PC-9 (cell line): ENCODE results near the gene NUCB1. TPM values are rescaled to one million over a fixed set of nuclear protein-coding genes. Genes with fewer than 3 reads are reported as not detected.

ENCODE experiments used
- BruUV-seq: library from RNA; stranded (reverse); fragments of 400-500 nt; replicated peaks from 2 replicates; lab custom pipeline; 2021; lab: Mats Ljungman, UMichigan
- CTCF ChIA-PET: fragments of 300-600 bp; sonication (Branson Sonifier 250); formaldehyde crosslinking; loops from one replicate; lab custom pipeline; 2022; ENCODE audit warnings: antibody characterized with exemption; lab: Charles Lee
- POLR2A ChIA-PET: fragments of 300-600 bp; sonication (Branson Sonifier 250); formaldehyde crosslinking; loops from one replicate; lab custom pipeline; 2022; ENCODE audit warnings: antibody characterized with exemption; ENCODE audit not compliant: unreplicated experiment; lab: Charles Lee
- DNase-seq, 2 experiments: peaks; one replicate each; pipeline versions ENCODE4 v3.0.0 to v3.0.0-alpha.2; 2015 to 2022; ENCODE audit warnings: mixed read lengths in 1 of 2
- H2AFZ ChIP-seq: fragments of 200-600 bp; sonication (generic); 2 replicates; pipeline ENCODE4 v1.8.1; 2017; ENCODE audit warnings: antibody characterized with exemption
- H3F3A ChIP-seq: fragments of 200-600 bp; sonication (generic); 2 replicates; pipeline ENCODE4 v1.8.1; 2017; ENCODE audit warnings: antibody characterized with exemption, mild to moderate bottlenecking, low read depth; ENCODE audit not compliant: insufficient read depth
- H3K27ac ChIP-seq: fragments of 200-600 bp; sonication (generic); 2 replicates; pipeline ENCODE4 v1.6.1; 2016; ENCODE audit warnings: mixed run types
- H3K27me3 ChIP-seq: fragments of 200-600 bp; sonication (generic); 2 replicates; pipeline ENCODE4 v1.6.1; 2016; ENCODE audit warnings: low read depth, mixed run types; ENCODE audit not compliant: insufficient read depth
- H3K36me3 ChIP-seq: fragments of 200-600 bp; sonication (generic); 2 replicates; pipeline ENCODE4 v1.6.1; 2016; ENCODE audit warnings: low read depth, mixed run types
- H3K4me1 ChIP-seq: fragments of 200-600 bp; sonication (generic); replicated peaks from 2 replicates; pipeline ENCODE4 v1.6.1; 2016; ENCODE audit warnings: mixed run types; ENCODE audit not compliant: insufficient read depth
- H3K4me2 ChIP-seq: fragments of 200-600 bp; sonication (generic); 2 replicates; pipeline ENCODE4 v1.6.1; 2017; ENCODE audit warnings: mixed run types
- H3K4me3 ChIP-seq: fragments of 200-600 bp; sonication (generic); 2 replicates; pipeline ENCODE4 v1.6.1; 2016; ENCODE audit warnings: mixed run types
- H3K79me2 ChIP-seq: fragments of 200-600 bp; sonication (generic); 2 replicates; pipeline ENCODE4 v1.6.1; 2017; ENCODE audit warnings: low read depth, mixed run types
- H3K9me2 ChIP-seq: fragments of 200-600 bp; sonication (generic); 2 replicates; pipeline ENCODE4 v1.8.1; 2017; ENCODE audit warnings: mild to moderate bottlenecking; ENCODE audit not compliant: insufficient read depth
- H3K9me3 ChIP-seq: fragments of 200-600 bp; sonication (generic); 2 replicates; pipeline ENCODE4 v1.8.1; 2016; ENCODE audit warnings: low read depth; ENCODE audit not compliant: insufficient read depth
- H4K20me1 ChIP-seq: fragments of 200-600 bp; sonication (generic); 2 replicates; pipeline ENCODE4 v1.8.1; 2017; ENCODE audit not compliant: insufficient read depth
- CTCF ChIP-seq: fragments of 200-600 bp; sonication (generic); conservative IDR thresholded peaks from 2 replicates; pipeline ENCODE4 v1.6.1; 2017; ENCODE audit warnings: mixed run types, antibody characterized with exemption, mild to moderate bottlenecking, moderate library complexity
- EZH2 ChIP-seq: fragments of 200-600 bp; sonication (generic); IDR thresholded peaks from 2 replicates; pipeline ENCODE4 v1.8.0; 2017; ENCODE audit warnings: antibody characterized with exemption, low read depth
- intact Hi-C: fragments of 100-400 bp; cut with micrococcal nuclease; formaldehyde crosslinking; loops from one replicate; pipeline ENCODE4 v1.10.0; 2022; ENCODE audit not compliant: unreplicated experiment
- total RNA-seq: library from RNA; stranded (reverse); gene quantifications from 2 replicates; pipeline ENCODE4 v1.2.3, GENCODE V29; 2021

The NUCB1 gene
- total RNA-seq, 1 experiment from 2014 or later = 185 TPM

DNA sequence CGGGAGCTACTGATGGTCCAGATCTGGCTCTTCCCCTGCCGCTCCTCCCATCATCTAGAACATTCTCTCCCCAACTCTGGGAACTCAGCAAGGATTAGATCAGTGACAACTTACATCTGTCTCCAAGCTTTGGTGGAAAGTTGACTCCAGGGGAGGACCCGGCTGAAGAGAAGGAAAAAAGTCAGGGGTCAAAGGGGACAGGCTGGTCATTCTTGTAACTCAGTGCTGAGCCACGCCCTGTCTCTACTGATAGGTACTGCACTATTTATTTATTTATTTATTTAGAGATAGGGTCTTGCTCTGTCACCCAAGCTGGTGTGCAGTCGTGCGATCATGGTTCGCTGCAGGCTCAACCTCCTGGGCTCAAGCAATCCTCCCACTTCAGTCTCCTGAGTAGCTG lies 46.0 kb upstream of the NUCB1 start:
- no peak for TF ChIP-seq EZH2
- TF ChIP-seq CTCF = no peak
- H3K27ac ChIP-seq = no peak overlapping the region
- POLR2A ChIA-PET = no interaction called here
- no peak for DNase-seq
- H3F3A ChIP-seq = peaks cover 13% of the 10 kb centered on the region
- H4K20me1 ChIP-seq = no peaks in the 10 kb centered on the region
- H3K79me2 ChIP-seq = no peaks in the 10 kb centered on the region
- CTCF ChIA-PET = interaction anchor here (0.6 kb wide), 1 partner anchor 348 kb away, joined by 4 read pairs; no protein-coding TSS in a partner anchor
- no peaks in the 10 kb centered on the region for H3K36me3 ChIP-seq
- BruUV-seq = no TSS peak
- no peaks in the 10 kb centered on the region for H3K27me3 ChIP-seq
- H3K4me3 ChIP-seq = no peak overlapping the region
- no peaks in the 10 kb centered on the region for H3K9me3 ChIP-seq
- intact Hi-C loops = no loop called here
- H3K4me1 ChIP-seq = 0 out of 2 replicates have a peak, but pooled peaks cover 4% of the 10 kb centered on the region
- H3K9me2 ChIP-seq = no peaks in the 10 kb centered on the region; the same call in 1 of the 2 replicates
- H3K4me2 ChIP-seq = no peak overlapping the region
- no peak overlapping the region for H2AFZ ChIP-seq

GRCh38 chr19:48856921-48857320 lies 43.2 kb upstream of the NUCB1 start:
- Histone ChIP-seq H3K79me2 (no peaks in the 10 kb centered on the region), H3K9me3 (no peaks in the 10 kb centered on the region), H2AFZ (no peak overlapping the region), H3K4me2 (no peak overlapping the region), H3K9me2 (no peaks in the 10 kb centered on the region; the same call in 1 of the 2 replicates), H3F3A (peaks cover 9% of the 10 kb centered on the region; the same call in 1 of the 2 replicates), H3K36me3 (no peaks in the 10 kb centered on the region), H3K4me3 (no peak overlapping the region), H3K27me3 (no peaks in the 10 kb centered on the region), H4K20me1 (no peaks in the 10 kb centered on the region), H3K4me1 (0 out of 2 replicates have a peak, but pooled peaks cover 4% of the 10 kb centered on the region), H3K27ac (no peak overlapping the region)
- intact Hi-C loops = no loop called here
- no peak for TF ChIP-seq CTCF
- TF ChIP-seq EZH2 = no peak
- DNase-seq = no peak
- POLR2A ChIA-PET = no interaction called here
- CTCF ChIA-PET = interaction anchor here (0.7 kb wide), 1 partner anchor 15 kb away, joined by 7 read pairs; no protein-coding TSS in a partner anchor
- no TSS peak for BruUV-seq

DNA sequence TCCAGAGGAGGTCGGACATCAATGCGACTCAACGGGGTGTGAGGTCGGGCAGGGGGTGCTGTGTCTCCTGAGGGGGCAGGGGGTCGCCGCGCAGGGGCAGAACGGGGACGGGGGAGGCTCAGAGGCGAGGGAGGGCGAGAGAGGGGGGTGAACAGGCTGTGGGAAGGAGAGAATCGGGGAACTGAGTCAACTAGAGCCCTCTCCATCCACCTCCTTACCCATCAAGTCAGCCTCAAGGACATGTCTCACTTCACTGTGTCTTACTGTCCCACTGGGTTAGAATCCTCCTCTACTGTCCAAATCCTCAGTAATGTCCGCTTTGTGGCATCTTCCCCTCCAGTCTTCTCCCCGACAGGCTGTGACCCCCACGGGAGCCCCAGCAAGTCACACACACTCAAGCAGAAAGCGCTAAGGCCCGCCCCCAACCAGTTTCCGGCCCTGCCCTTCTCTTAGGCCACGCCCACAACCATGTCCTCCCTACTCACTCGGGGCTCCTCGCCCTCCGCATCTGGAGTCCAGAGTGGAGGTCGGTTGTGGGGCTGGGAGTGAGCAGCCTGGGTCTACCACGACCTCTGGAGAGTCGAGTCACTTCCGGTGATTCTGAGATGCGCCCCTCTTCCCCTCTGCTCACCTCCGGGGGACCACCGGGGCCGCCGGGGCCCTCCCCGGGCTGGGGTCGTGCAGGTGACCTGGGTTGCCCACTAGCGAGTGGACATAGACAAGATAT lies 41.0 kb upstream of the NUCB1 start:
- no peaks in the 10 kb centered on the region for H4K20me1 ChIP-seq
- no peaks in the 10 kb centered on the region; the same call in 1 of the 2 replicates for H3F3A ChIP-seq
- H3K36me3 ChIP-seq = no peaks in the 10 kb centered on the region
- no peak overlapping the region for H3K4me2 ChIP-seq
- CTCF ChIA-PET = no interaction called here
- no peak overlapping the region for H3K4me3 ChIP-seq
- POLR2A ChIA-PET = interaction anchor here (0.6 kb wide), 1 partner anchor 10 kb away, joined by 16 read pairs; no protein-coding TSS in a partner anchor
- no peaks in the 10 kb centered on the region for H3K9me3 ChIP-seq
- no peak for TF ChIP-seq CTCF
- TF ChIP-seq EZH2 = no peak
- H3K79me2 ChIP-seq = no peaks in the 10 kb centered on the region
- no peak overlapping the region for H2AFZ ChIP-seq
- intact Hi-C loops = no loop called here
- no peak for DNase-seq
- BruUV-seq = no TSS peak
- no peaks in the 10 kb centered on the region; the same call in 1 of the 2 replicates for H3K9me2 ChIP-seq
- H3K27me3 ChIP-seq = 0 out of 2 replicates have a peak, but pooled peaks cover 4% of the 10 kb centered on the region
- no peak overlapping the region for H3K27ac ChIP-seq
- 0 out of 2 replicates have a peak, but pooled peaks cover 2% of the 10 kb centered on the region for H3K4me1 ChIP-seq
